Panc1 (cell line): Measurements from ENCODE around the gene DCAF12L1. TPM values are rescaled to one million over a fixed set of nuclear protein-coding genes. Genes with fewer than 3 reads are reported as not detected.

Source experiments
- ATAC-seq: fragments of 200-7000 bp; cut with Tn5 transposase; 2 replicates; pipeline ENCODE4 v1.9.1; 2020; ENCODE audit warnings: mild to moderate bottlenecking, moderate library complexity
- Bru-seq: library from RNA; stranded (reverse); fragments of 400-500 nt; gene quantifications from one replicate; lab custom pipeline; 2021; lab: Mats Ljungman, UMichigan
- BruChase-seq, 2 experiments: library from RNA; stranded (reverse); fragments of 400-500 nt; gene quantifications; one replicate each; lab custom pipeline; 2021; lab: Mats Ljungman, UMichigan
- BruUV-seq: library from RNA; stranded (reverse); fragments of 400-500 nt; replicated peaks from 2 replicates; lab custom pipeline; 2021; lab: Mats Ljungman, UMichigan
- CTCF ChIA-PET: fragments of 300-600 bp; sonication (Branson Sonifier 250); formaldehyde crosslinking; loops from one replicate; lab custom pipeline; 2022; ENCODE audit warnings: antibody characterized with exemption; lab: Charles Lee
- POLR2A ChIA-PET: fragments of 300-600 bp; sonication (Branson Sonifier 250); formaldehyde crosslinking; loops from one replicate; lab custom pipeline; 2022; ENCODE audit warnings: antibody characterized with exemption; lab: Charles Lee
- DNase-seq: peaks from one replicate; pipeline ENCODE4 v3.0.0-alpha.2; 2010; ENCODE audit warnings: low read depth, low spot score
- H3K27ac ChIP-seq: 2 replicates; pipeline ENCODE4 v1.5.1; 2011; ENCODE audit warnings: mild to moderate bottlenecking, low read length, inconsistent platforms
- H3K27me3 ChIP-seq: fragments of 200-500 bp; sonication (Bioruptor generic); 2 replicates; pipeline ENCODE4 v1.6.0; 2014; ENCODE audit warnings: low read length, inconsistent platforms; ENCODE audit not compliant: control insufficient read depth, insufficient read depth
- H3K36me3 ChIP-seq: fragments of 200-500 bp; sonication (Bioruptor generic); 2 replicates; pipeline ENCODE4 v1.5.1; 2014; ENCODE audit warnings: inconsistent platforms, mild to moderate bottlenecking, low read length, moderate library complexity; ENCODE audit not compliant: control insufficient read depth, insufficient read depth
- H3K4me1 ChIP-seq: 2 replicates; pipeline ENCODE4 v1.5.1; 2011; ENCODE audit warnings: inconsistent platforms, mild to moderate bottlenecking, low read length, moderate library complexity; ENCODE audit not compliant: control insufficient read depth, insufficient read depth
- H3K4me3 ChIP-seq, 2 experiments: 2 replicates each; pipeline ENCODE4 v1.5.1; 2011 to 2012; ENCODE audit warnings: low read depth in 2 of 2, low read length in 2 of 2, mild to moderate bottlenecking in 2 of 2, inconsistent platforms in 1 of 2, moderate library complexity in 1 of 2
- H3K9me3 ChIP-seq: fragments of 200-500 bp; sonication (Bioruptor generic); 2 replicates; pipeline ENCODE4 v1.5.1; 2014; ENCODE audit warnings: low read depth, mild to moderate bottlenecking, inconsistent platforms, low read length, moderate library complexity; ENCODE audit not compliant: control insufficient read depth, insufficient read depth
- POLR2AphosphoS5 ChIP-seq: IDR thresholded peaks from 2 replicates; pipeline ENCODE4 v1.6.1; 2012; ENCODE audit warnings: mild to moderate bottlenecking, low read depth, low read length, moderate library complexity
- SIN3A ChIP-seq: IDR thresholded peaks from 2 replicates; pipeline ENCODE4 v1.6.1; 2012; ENCODE audit warnings: low read depth, mild to moderate bottlenecking, low read length, moderate library complexity, borderline replicate concordance; ENCODE audit not compliant: insufficient read depth
- TCF7L2 ChIP-seq: IDR thresholded peaks from 2 replicates; pipeline ENCODE4 v1.6.1; 2011; ENCODE audit warnings: mild to moderate bottlenecking, low read depth, low read length, inconsistent platforms
- in situ Hi-C: cut with HindIII; loops from 2 replicates; pipeline ENCODE4 v1.10.0; 2016; ENCODE audit warnings: low sequenced_read_pairs, low pct_unique_long_range_greater_than_20kb
- intact Hi-C: fragments of 100-400 bp; cut with micrococcal nuclease; formaldehyde crosslinking; loops from one replicate; pipeline ENCODE4 v1.10.0; 2022; ENCODE audit not compliant: unreplicated experiment
- long read RNA-seq: library from polyadenylated mRNA; unstranded; transcript quantifications from one replicate; pipeline ENCODE4 v2.0.0, GENCODE V29; 2021; ENCODE audit not compliant: unreplicated experiment
- polyA plus RNA-seq: library from polyadenylated mRNA; unstranded; fragments of >200 nt; gene quantifications from one replicate; pipeline ENCODE4 v1.2.1, GENCODE V29; 2012; ENCODE audit warnings: missing spikeins; ENCODE audit not compliant: insufficient read length
- total RNA-seq: library from RNA; stranded (reverse); gene quantifications from one replicate; pipeline ENCODE4 v1.2.1, GENCODE V29; 2021; ENCODE audit not compliant: unreplicated experiment
- TF ChIP-seq, protein P1 (sequence below), 2 experiments: IDR thresholded peaks; 2 replicates each; pipeline ENCODE4 v1.6.1; 2011 to 2012; ENCODE audit warnings: low read depth in 2 of 2, control low read depth in 1 of 2, low read length in 1 of 2, mild to moderate bottlenecking in 1 of 2, moderate library complexity in 1 of 2; ENCODE audit not compliant: insufficient read depth in 1 of 2
- TF ChIP-seq, protein P2 (sequence below): fragments of 450-650 bp; IDR thresholded peaks from 2 replicates; pipeline ENCODE4 v1.5.1; 2017; ENCODE audit warnings: mild to moderate bottlenecking

DCAF12L1 gene
- total RNA-seq (not detected), Bru-seq, nascent RNA (not detected), BruChase-seq, experiment 1, labeled RNA remaining after a 2-hour chase (not detected), BruChase-seq, experiment 2, labeled RNA remaining after a 6-hour chase (not detected)
- not detected for polyA plus RNA-seq
- long read RNA-seq = 0 reads

- TF ChIP-seq, protein P1, sequence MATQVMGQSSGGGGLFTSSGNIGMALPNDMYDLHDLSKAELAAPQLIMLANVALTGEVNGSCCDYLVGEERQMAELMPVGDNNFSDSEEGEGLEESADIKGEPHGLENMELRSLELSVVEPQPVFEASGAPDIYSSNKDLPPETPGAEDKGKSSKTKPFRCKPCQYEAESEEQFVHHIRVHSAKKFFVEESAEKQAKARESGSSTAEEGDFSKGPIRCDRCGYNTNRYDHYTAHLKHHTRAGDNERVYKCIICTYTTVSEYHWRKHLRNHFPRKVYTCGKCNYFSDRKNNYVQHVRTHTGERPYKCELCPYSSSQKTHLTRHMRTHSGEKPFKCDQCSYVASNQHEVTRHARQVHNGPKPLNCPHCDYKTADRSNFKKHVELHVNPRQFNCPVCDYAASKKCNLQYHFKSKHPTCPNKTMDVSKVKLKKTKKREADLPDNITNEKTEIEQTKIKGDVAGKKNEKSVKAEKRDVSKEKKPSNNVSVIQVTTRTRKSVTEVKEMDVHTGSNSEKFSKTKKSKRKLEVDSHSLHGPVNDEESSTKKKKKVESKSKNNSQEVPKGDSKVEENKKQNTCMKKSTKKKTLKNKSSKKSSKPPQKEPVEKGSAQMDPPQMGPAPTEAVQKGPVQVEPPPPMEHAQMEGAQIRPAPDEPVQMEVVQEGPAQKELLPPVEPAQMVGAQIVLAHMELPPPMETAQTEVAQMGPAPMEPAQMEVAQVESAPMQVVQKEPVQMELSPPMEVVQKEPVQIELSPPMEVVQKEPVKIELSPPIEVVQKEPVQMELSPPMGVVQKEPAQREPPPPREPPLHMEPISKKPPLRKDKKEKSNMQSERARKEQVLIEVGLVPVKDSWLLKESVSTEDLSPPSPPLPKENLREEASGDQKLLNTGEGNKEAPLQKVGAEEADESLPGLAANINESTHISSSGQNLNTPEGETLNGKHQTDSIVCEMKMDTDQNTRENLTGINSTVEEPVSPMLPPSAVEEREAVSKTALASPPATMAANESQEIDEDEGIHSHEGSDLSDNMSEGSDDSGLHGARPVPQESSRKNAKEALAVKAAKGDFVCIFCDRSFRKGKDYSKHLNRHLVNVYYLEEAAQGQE (IDR thresholded peaks at IDR 0.05; ENCODE audit: insufficient read depth in 1 of 2, low read depth in 2 of 2, low read length in 1 of 2) = no peak
- TF ChIP-seq TCF7L2 (no peak), POLR2AphosphoS5 (no peak), SIN3A (no peak)
- TF ChIP-seq, protein P2, sequence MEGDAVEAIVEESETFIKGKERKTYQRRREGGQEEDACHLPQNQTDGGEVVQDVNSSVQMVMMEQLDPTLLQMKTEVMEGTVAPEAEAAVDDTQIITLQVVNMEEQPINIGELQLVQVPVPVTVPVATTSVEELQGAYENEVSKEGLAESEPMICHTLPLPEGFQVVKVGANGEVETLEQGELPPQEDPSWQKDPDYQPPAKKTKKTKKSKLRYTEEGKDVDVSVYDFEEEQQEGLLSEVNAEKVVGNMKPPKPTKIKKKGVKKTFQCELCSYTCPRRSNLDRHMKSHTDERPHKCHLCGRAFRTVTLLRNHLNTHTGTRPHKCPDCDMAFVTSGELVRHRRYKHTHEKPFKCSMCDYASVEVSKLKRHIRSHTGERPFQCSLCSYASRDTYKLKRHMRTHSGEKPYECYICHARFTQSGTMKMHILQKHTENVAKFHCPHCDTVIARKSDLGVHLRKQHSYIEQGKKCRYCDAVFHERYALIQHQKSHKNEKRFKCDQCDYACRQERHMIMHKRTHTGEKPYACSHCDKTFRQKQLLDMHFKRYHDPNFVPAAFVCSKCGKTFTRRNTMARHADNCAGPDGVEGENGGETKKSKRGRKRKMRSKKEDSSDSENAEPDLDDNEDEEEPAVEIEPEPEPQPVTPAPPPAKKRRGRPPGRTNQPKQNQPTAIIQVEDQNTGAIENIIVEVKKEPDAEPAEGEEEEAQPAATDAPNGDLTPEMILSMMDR = no peak
- Histone ChIP-seq H3K27me3 (no peaks in the 10 kb centered on the region), H3K9me3 (no peaks in the 10 kb centered on the region), H3K4me1 (no peaks in the 10 kb centered on the region), H3K27ac (no peak within 1 kb of the TSS), H3K4me3 (no peak within 1 kb of the TSS), H3K36me3 (no peaks in the 10 kb centered on the region)
- BruUV-seq = no TSS peak
- ATAC-seq = no peak
- in situ Hi-C loops = no loop called here
- ChIA-PET CTCF (no interaction called here), POLR2A (no interaction called here)
- DNase-seq = no peak
- intact Hi-C loops = no loop called here
These were observed at the start of gene DCAF12L1 for GRCh38 chrX:126552313-126553022. DCAF12L1 (minus strand) TSS chrX:126552814; CDS start chrX:126552608, 206 bp downstream.

DNA sequence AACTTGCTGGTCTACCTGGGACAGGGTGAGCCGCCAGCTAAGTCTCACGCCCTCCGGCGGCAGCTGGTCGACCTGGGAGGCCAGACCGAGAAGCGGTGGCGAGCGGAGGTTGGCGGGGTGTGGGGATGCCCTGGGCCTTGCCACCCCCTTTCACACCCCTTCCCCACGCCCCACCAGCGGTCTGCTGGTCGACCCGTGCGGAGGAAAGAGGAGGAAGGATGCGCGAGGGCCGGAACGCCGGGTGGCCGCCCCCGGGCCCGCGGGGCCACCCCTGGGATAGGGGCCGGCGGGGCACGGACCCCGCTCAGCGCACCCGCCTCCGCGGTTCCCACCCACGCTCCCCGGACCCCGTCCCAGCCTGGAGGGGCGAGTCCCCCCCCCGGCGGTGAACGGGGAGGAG lies 28.3 kb upstream of the DCAF12L1 start:
- no peak for DNase-seq
- ATAC-seq = no peak
- in situ Hi-C loops = no loop called here
- no TSS peak for BruUV-seq
- no peaks in the 10 kb centered on the region for H3K9me3 ChIP-seq
- H3K36me3 ChIP-seq = no peaks in the 10 kb centered on the region
- H3K4me3 ChIP-seq = no peak overlapping the region
- intact Hi-C loops = no loop called here
- ChIA-PET CTCF (no interaction called here), POLR2A (no interaction called here)
- TF ChIP-seq POLR2AphosphoS5 (no peak), SIN3A (no peak), TCF7L2 (no peak)
- TF ChIP-seq, protein P1 (IDR thresholded peaks at IDR 0.05; ENCODE audit: insufficient read depth in 1 of 2, low read depth in 2 of 2, low read length in 1 of 2) = no peak
- TF ChIP-seq, protein P2 = no peak
- no peaks in the 10 kb centered on the region for H3K4me1 ChIP-seq
- H3K27me3 ChIP-seq = no peaks in the 10 kb centered on the region
- no peak overlapping the region for H3K27ac ChIP-seq
